Activated CD8-positive, alpha-beta memory T cell treated with anti-CD3 and anti-CD28 coated beads for 4 hours (primary cell): ENCODE results near the gene FCSK.

ENCODE experiments used
- DNase-seq, 2 donors: peaks; one replicate each; pipeline ENCODE4 v3.0.0-alpha.2; 2020; ENCODE audit warnings: low read depth in 2 of 2

The FCSK gene

GRCh38 chr16:70476272-70477020 lies 22.1 kb downstream of the FCSK start:
- DNase-seq = no peak

GRCh38 chr16:70478169-70478568 lies 23.8 kb downstream of the FCSK start:
- no peak for DNase-seq

GRCh38 chr16:70478912-70479341 lies 24.5 kb downstream of the FCSK start:
- DNase-seq = no peak

GRCh38 chr16:70480127-70481105 lies 26.0 kb downstream of the FCSK start:
- no peak for DNase-seq

GRCh38 chr16:70481929-70482536 lies 27.6 kb downstream of the FCSK start:
- DNase-seq = no peak

DNA sequence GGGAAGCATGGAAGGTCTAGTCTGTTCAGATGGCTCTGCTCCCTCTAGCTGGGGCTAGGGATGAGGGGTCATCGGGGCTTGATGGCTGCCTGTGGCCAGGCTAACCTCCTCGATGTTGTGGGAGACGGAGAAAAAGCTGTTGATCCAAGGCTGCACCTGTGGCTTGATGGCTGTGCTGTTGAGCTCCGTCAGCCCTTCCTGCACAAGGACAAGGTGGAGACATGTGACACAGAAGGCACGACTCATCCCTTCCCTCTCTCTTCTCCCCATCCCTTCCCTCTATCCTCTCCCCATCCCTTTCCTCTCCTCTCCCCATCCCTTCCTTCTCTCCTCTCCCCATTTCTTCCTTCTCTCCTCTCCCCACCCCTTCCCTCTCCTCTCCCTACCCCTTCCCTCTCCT lies 28.2 kb downstream of the FCSK start:
- no peak for DNase-seq

GRCh38 chr16:70483426-70483825 lies 29.0 kb downstream of the FCSK start:
- DNase-seq = no peak

DNA sequence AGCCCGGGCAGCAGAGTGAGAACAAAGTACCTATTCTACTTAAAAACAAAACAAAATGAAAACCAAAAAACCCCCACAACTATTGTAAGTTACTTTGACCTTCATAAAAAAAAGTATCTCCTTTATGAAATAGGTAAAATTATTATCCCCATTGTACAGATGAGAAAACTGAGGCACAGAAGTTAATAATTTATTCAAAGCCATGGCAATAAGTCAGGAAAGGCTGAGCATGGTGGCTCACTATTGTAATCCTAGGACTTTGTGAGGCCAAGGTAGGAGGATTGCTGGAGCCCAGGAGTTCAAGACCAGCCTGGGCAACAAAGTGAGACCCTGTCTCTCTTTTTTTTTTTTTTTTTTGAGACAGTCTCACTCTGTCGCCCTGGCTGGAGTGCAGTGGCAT lies 30.5 kb downstream of the FCSK start:
- DNase-seq = no peak

DNA sequence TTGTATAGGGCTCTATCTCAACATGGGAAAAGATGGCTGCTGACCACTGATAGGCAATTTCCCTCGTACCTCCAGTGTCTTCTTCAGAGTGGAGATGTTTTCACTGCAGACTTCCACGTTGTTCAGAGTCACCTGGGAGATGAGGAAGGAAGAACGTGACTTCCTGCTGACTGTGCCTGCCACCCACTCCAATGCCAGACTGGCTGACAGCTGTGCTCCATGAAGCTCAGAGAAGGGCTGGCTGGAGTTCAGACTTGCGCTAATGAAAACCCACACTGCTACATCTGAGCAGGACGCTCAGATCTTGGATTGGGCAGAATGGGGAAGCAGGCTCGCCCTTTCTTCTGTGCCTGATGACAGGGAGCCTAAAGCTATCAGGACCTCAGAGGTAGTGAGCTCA lies 35.9 kb downstream of the FCSK start:
- no peak for DNase-seq

DNA sequence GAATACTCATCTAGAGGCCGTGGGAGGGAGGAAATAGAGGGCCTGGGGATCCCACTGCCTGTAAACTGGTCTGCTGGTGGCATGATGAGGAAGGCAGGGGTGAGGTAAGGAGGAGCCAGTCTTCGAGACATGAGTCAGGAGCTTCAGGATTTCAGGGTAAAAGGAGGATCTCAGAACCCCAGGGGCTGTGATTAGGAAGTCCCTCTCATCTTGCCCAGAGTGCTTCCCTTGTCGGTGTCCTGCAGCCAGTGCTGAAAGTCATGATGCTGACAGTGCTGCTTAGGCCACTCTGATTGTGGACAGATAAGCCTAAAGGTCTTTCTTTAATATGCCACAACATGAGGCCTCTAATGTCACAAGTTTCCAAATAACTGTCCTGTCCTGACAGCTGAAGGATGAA lies 39.4 kb downstream of the FCSK start:
- DNase-seq = no peak

DNA sequence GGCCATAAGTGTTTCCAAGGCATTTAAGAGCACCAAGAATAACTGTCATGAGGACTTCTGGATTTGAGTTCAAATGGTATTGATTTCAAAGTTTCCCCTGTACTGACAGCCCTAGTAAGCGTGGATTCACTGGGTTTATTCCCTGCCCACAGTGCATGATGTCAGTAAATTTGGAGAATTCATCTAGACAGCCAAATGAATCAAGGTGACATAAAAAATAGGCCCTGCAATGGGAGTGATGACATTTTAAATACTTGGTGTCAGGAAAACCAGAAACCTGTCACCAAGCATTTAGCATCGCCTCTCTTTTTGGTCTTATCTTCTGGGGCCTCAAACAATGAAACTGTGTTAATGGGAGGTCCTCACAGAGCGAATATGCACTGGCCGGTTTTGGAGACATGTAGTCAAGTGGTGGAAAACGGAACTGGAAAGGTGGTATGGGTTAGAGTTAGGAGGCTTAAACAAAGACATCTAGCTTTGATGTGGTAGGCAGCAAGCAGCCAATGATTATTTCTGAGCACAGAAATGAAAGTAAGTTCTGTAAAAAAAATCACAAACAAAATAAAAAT lies 39.9 kb downstream of the FCSK start:
- no peak for DNase-seq

- DNase-seq = no peak
These were observed 40.4 kb downstream of the FCSK start for GRCh38 chr16:70494777-70495176.

- no peak for DNase-seq
These were observed 41.2 kb downstream of the FCSK start for GRCh38 chr16:70495425-70496182.

GRCh38 chr16:70496513-70496912 lies 42.1 kb downstream of the FCSK start:
- no peak for DNase-seq

- no peak for DNase-seq
These were observed 54.4 kb downstream of the FCSK start for GRCh38 chr16:70508752-70509151.

- DNase-seq = no peak
These were observed 55.8 kb downstream of the FCSK start for GRCh38 chr16:70510216-70510615.

GRCh38 chr16:70511833-70512232 lies 57.4 kb downstream of the FCSK start:
- no peak for DNase-seq

GRCh38 chr16:70512456-70512855 lies 58.1 kb downstream of the FCSK start:
- no peak for DNase-seq

DNA sequence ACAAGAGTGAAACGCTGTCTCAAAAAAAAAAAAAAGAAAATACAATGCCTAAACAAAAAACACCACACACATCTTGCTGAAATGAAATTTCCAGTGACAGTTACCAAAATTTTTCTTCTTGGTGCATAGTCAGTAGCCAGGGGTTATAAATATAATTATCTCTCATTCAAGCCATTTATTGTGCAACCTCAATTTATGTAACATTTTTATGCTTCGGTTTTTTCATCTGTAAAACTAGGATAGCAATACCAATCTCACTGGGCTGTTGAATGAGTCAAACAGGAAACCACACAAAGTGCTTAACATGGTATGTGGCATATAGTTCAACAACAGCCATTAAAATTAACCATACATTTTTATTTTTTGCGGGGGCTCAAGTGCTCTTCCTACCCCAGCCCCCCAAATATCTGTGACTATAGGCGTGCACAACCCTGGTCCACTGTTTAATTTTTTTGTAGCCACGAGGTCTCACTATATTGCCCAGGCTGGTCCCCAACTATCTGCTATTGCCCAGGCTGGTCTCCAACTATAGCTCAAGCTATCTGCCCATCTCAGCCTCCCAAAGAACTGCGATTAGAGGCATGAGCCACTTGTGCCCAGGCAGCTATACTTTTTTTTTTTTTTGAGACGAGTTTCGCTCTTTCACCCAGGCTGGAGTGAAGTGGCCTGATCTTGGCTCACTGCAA lies 66.4 kb downstream of the FCSK start:
- no peak for DNase-seq

DNA sequence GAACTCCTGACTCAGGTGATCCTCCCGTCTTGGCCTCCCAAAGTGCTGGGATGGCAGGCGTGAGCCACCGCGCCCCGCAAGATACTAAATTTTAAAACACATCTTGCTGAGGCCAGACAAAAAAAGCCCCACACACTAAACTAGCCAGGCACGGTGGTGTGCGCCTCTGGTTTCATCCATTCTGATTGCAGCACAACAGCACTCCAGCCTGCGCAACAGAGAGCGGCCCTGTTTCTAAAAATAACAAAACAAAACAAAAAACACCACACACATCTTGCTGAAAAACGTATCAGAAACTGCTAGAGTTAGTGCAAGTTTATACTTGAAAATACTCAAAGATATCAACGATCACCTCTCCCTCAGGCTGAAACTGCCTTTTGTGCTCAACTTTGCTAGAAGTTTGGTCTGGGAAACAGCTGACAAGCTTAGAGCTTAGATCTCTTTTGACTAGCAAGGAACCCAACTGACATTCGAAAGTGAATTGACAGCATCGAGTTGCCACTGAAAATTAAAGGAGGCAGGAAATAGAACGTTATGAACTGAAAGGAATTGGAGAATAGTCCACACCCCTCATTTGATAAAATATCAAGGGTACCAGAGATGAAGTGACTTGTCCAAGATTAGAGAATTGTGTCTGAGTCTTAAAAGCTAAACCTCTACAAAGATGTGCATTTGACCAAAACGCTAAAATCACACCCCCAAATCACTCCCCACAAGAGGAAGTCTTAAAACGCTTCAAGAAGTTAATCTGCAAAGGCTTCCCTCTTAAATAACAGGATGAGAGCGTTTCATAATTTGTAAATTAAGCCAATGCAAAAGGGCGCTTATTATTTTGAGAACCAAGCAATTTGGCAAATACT lies 68.1 kb downstream of the FCSK start:
- no peak for DNase-seq
